NCI-H146 (cell line): ENCODE data around the gene EYS.
"Not testable (repeated sequence)": the region's sequence is repeated elsewhere in the genome, so short reads cannot be mapped to it uniquely, and the experiment has no call there.

Experiments used
- DNase-seq: peaks from one replicate; lab custom pipeline; 2025; lab: John Stamatoyannopoulos, UW

Gene EYS

GRCh38 chr6:63821442-63821841 lies 1885.6 kb downstream of the EYS start:
- no peak for DNase-seq

GRCh38 chr6:63819831-63820230 lies 1887.2 kb downstream of the EYS start:
- DNase-seq: no peak

- DNase-seq: no peak
Measured at GRCh38 chr6:63817492-63818050, 1889.5 kb downstream of the EYS start.

GRCh38 chr6:63816982-63817436 lies 1890.0 kb downstream of the EYS start:
- peak; percentile 35 for DNase-seq

GRCh38 chr6:63816401-63816981 lies 1890.5 kb downstream of the EYS start:
- no peak for DNase-seq

GRCh38 chr6:63814459-63814858 lies 1892.6 kb downstream of the EYS start:
- DNase-seq: no peak

GRCh38 chr6:63813566-63814120 lies 1893.4 kb downstream of the EYS start:
- no peak for DNase-seq

- no peak for DNase-seq
Measured at GRCh38 chr6:63808576-63808975, 1898.5 kb downstream of the EYS start.

- no peak for DNase-seq
Measured at GRCh38 chr6:63807056-63807455, 1900.0 kb downstream of the EYS start.

- no peak for DNase-seq
Measured at GRCh38 chr6:63806573-63806913, 1900.5 kb downstream of the EYS start.

GRCh38 chr6:63805808-63806572 lies 1901.0 kb downstream of the EYS start:
- DNase-seq: no peak

- no peak for DNase-seq
Measured at GRCh38 chr6:63805345-63805744, 1901.7 kb downstream of the EYS start.

- no peak for DNase-seq
Measured at GRCh38 chr6:63804381-63804956, 1902.6 kb downstream of the EYS start.

- DNase-seq: no peak
Measured at GRCh38 chr6:63803371-63803770, 1903.7 kb downstream of the EYS start.

GRCh38 chr6:63802606-63803206 lies 1904.3 kb downstream of the EYS start:
- DNase-seq: no peak

- not testable (repeated sequence) for DNase-seq
Measured at GRCh38 chr6:63800386-63800785, 1906.6 kb downstream of the EYS start.

- DNase-seq: no peak
Measured at GRCh38 chr6:63799813-63800212, 1907.2 kb downstream of the EYS start.

GRCh38 chr6:63799313-63799712 lies 1907.7 kb downstream of the EYS start:
- no peak for DNase-seq

- no peak for DNase-seq
Measured at GRCh38 chr6:63798378-63798777, 1908.6 kb downstream of the EYS start.

GRCh38 chr6:63797721-63798120 lies 1909.3 kb downstream of the EYS start:
- no peak for DNase-seq

- DNase-seq: no peak
Measured at GRCh38 chr6:63795826-63796225, 1911.2 kb downstream of the EYS start.

- no peak for DNase-seq
Measured at GRCh38 chr6:63795006-63795405, 1912.0 kb downstream of the EYS start.
